ENCODE data around the gene MZT2B.

GRCh38 chr2:130165293-130166016 is 16.6 kb upstream of the MZT2B start:
- no peak for TF ChIP-seq MAX (IDR thresholded peaks at IDR 0.05; ENCODE audit: low read depth, low read length)
- no peak for TF ChIP-seq POLR2A (IDR thresholded peaks at IDR 0.05; ENCODE audit: extremely low read depth, insufficient read length)

Measured in NB4 (cell line).